Right atrium auricular region (tissue), 2 donors: ENCODE measurements around the gene DENND1A. TPM values are rescaled to one million over a fixed set of nuclear protein-coding genes. Genes with fewer than 3 reads are reported as not detected.

Experiments used
- DNase-seq: peaks from one replicate; pipeline ENCODE4 v3.0.0-alpha.2; 2019; ENCODE audit warnings: low spot score
- H3K27ac ChIP-seq, 2 donors: fragments of 200-600 bp; sonication (generic); 1 replicate in 1 of 2; 2 replicates in 1 of 2; pipeline ENCODE4 v1.5.1; 2016 to 2019
- H3K27me3 ChIP-seq, 2 donors: fragments of 200-600 bp; sonication (generic); one replicate each; pipeline versions ENCODE4 v1.5.1 to v1.6.0; 2017 to 2019
- H3K36me3 ChIP-seq: fragments of 200-600 bp; sonication (generic); one replicate; pipeline ENCODE4 v1.5.1; 2016
- H3K4me1 ChIP-seq, 2 donors: fragments of 200-600 bp; sonication (generic); one replicate each; pipeline versions ENCODE4 v1.5.1 to v1.6.0; 2017 to 2019
- H3K4me3 ChIP-seq, 2 donors: fragments of 200-600 bp; sonication (generic); 1 replicate in 1 of 2; 2 replicates in 1 of 2; pipeline ENCODE4 v1.5.1; 2017 to 2019; ENCODE audit warnings: mild to moderate bottlenecking in 1 of 2, moderate library complexity in 1 of 2
- H3K9me3 ChIP-seq, 2 donors: fragments of 200-600 bp; sonication (generic); one replicate each; pipeline ENCODE4 v1.5.1; 2019
- CTCF ChIP-seq, 2 donors: fragments of 200-600 bp; sonication (generic); IDR thresholded peaks; one replicate each; pipeline ENCODE4 v1.5.1; 2019; ENCODE audit warnings: antibody characterized with exemption in 2 of 2
- total RNA-seq, 2 donors: library from RNA; depleted of rRNA; stranded (reverse); fragments of >200 nt; gene quantifications; one replicate each; pipeline ENCODE4 v1.1.0, GENCODE V29; 2016

The DENND1A gene
- total RNA-seq, 2 donors from 2014 or later: 14.9 to 23.6 TPM

GRCh38 chr9:123372766-123373446 lies 557.0 kb downstream of the DENND1A start:
- Histone ChIP-seq H3K36me3 (no peaks in the 10 kb centered on the region), H3K4me1 (peaks cover 0 to 25% of the 10 kb centered on the region in 2 donors), H3K27me3 (peaks cover 3 to 7% of the 10 kb centered on the region in 2 donors), H3K27ac (no peak overlapping the region), H3K9me3 (no peaks in the 10 kb centered on the region), H3K4me3 (no peak overlapping the region)
- no peak for DNase-seq
- no peak for TF ChIP-seq CTCF (IDR thresholded peaks at IDR 0.05)

- H3K27me3 ChIP-seq: peaks cover 3 to 7% of the 10 kb centered on the region in 2 donors
- no peak for TF ChIP-seq CTCF (IDR thresholded peaks at IDR 0.05)
- DNase-seq: no peak
Measured at GRCh38 chr9:123371805-123372590, 557.9 kb downstream of the DENND1A start.

GRCh38 chr9:123371228-123371584 lies 558.7 kb downstream of the DENND1A start:
- no peak overlapping the region for H3K4me3 ChIP-seq
- peaks cover 3 to 7% of the 10 kb centered on the region in 2 donors for H3K27me3 ChIP-seq
- H3K27ac ChIP-seq: no peak overlapping the region
- no peak for TF ChIP-seq CTCF (IDR thresholded peaks at IDR 0.05)
- no peaks in the 10 kb centered on the region for H3K36me3 ChIP-seq
- no peak for DNase-seq
- peaks cover 0 to 26% of the 10 kb centered on the region in 2 donors for H3K4me1 ChIP-seq
- no peaks in the 10 kb centered on the region for H3K9me3 ChIP-seq

More at GRCh38 chr9:123371805-123372590, 557.9 kb downstream of the DENND1A start:
- no peak overlapping the region for H3K27ac ChIP-seq
- H3K4me3 ChIP-seq: no peak overlapping the region
- H3K36me3 ChIP-seq: no peaks in the 10 kb centered on the region
- no peaks in the 10 kb centered on the region for H3K9me3 ChIP-seq
- H3K4me1 ChIP-seq: peaks cover 0 to 26% of the 10 kb centered on the region in 2 donors

GRCh38 chr9:123370526-123371227 lies 559.2 kb downstream of the DENND1A start:
- H3K27me3 ChIP-seq: peaks cover 3 to 7% of the 10 kb centered on the region in 2 donors
- no peak for DNase-seq
- H3K4me3 ChIP-seq: no peak overlapping the region
- peaks cover 0 to 20% of the 10 kb centered on the region in 2 donors for H3K4me1 ChIP-seq
- no peaks in the 10 kb centered on the region for H3K36me3 ChIP-seq
- no peak overlapping the region for H3K27ac ChIP-seq
- TF ChIP-seq CTCF (IDR thresholded peaks at IDR 0.05): no peak
- no peaks in the 10 kb centered on the region for H3K9me3 ChIP-seq

GRCh38 chr9:123370108-123370507 lies 559.8 kb downstream of the DENND1A start:
- no peak for TF ChIP-seq CTCF (IDR thresholded peaks at IDR 0.05)
- H3K27me3 ChIP-seq: peaks cover 3 to 7% of the 10 kb centered on the region in 2 donors
- DNase-seq: no peak
- H3K4me3 ChIP-seq: no peak overlapping the region
- H3K4me1 ChIP-seq: peaks cover 0 to 18% of the 10 kb centered on the region in 2 donors
- H3K36me3 ChIP-seq: no peaks in the 10 kb centered on the region
- no peak overlapping the region for H3K27ac ChIP-seq
- H3K9me3 ChIP-seq: no peaks in the 10 kb centered on the region
